MM.1S (cell line): ENCODE data around the gene TMEM229B.

Experiments
- DNase-seq: peaks from one replicate; pipeline ENCODE4 v3.0.0-alpha.2; 2015
- H2AFZ ChIP-seq: fragments of 300-600 bp; sonication (generic); 2 replicates; pipeline ENCODE4 v1.6.0; 2016; ENCODE audit warnings: antibody characterized with exemption, low read length
- H3F3A ChIP-seq: fragments of 300-600 bp; sonication (generic); 2 replicates; pipeline ENCODE4 v1.6.1; 2016; ENCODE audit warnings: mild to moderate bottlenecking, antibody characterized with exemption, low read length, moderate library complexity, mixed read lengths; ENCODE audit not compliant: insufficient read depth
- H3K27ac ChIP-seq: fragments of 300-600 bp; sonication (generic); 2 replicates; pipeline ENCODE4 v1.5.1; 2016; ENCODE audit warnings: mild to moderate bottlenecking, low read length
- H3K27me3 ChIP-seq: fragments of 300-600 bp; sonication (generic); replicated peaks from 2 replicates; pipeline ENCODE4 v1.6.0; 2016; ENCODE audit warnings: low read length; ENCODE audit not compliant: insufficient read depth
- H3K36me3 ChIP-seq: fragments of 300-600 bp; sonication (generic); replicated peaks from 2 replicates; pipeline ENCODE4 v1.6.1; 2016; ENCODE audit warnings: mild to moderate bottlenecking, low read length, mixed read lengths; ENCODE audit not compliant: insufficient read depth
- H3K4me1 ChIP-seq: fragments of 300-600 bp; sonication (generic); 2 replicates; pipeline ENCODE4 v1.6.1; 2016; ENCODE audit warnings: low read length, mixed read lengths
- H3K4me2 ChIP-seq: fragments of 300-600 bp; sonication (generic); 2 replicates; pipeline ENCODE4 v1.6.0; 2016; ENCODE audit warnings: low read depth, low read length
- H3K4me3 ChIP-seq: fragments of 300-600 bp; sonication (generic); 2 replicates; pipeline ENCODE4 v1.5.1; 2016; ENCODE audit warnings: low read length, mixed read lengths
- H3K79me2 ChIP-seq: fragments of 300-600 bp; sonication (generic); 2 replicates; pipeline ENCODE4 v1.6.1; 2016; ENCODE audit warnings: mixed run types, low read length, mixed read lengths
- H3K9ac ChIP-seq: fragments of 300-600 bp; sonication (generic); 2 replicates; pipeline ENCODE4 v1.6.1; 2016; ENCODE audit warnings: low read length, mixed read lengths
- H3K9me2 ChIP-seq: fragments of 300-600 bp; sonication (generic); replicated peaks from 2 replicates; pipeline ENCODE4 v1.6.1; 2016; ENCODE audit warnings: mild to moderate bottlenecking, low read length, mixed read lengths; ENCODE audit not compliant: insufficient read depth
- H3K9me3 ChIP-seq: fragments of 300-600 bp; sonication (generic); replicated peaks from 2 replicates; pipeline ENCODE4 v1.6.1; 2016; ENCODE audit warnings: mild to moderate bottlenecking, low read length, mixed read lengths; ENCODE audit not compliant: insufficient read depth
- H4K20me1 ChIP-seq: fragments of 300-600 bp; sonication (generic); 2 replicates; pipeline ENCODE4 v1.6.1; 2016; ENCODE audit warnings: mild to moderate bottlenecking, low read length, moderate library complexity, mixed read lengths; ENCODE audit not compliant: insufficient read depth
- EZH2 ChIP-seq: fragments of 300-600 bp; sonication (generic); optimal IDR thresholded peaks from 2 replicates; pipeline ENCODE3; 2017; ENCODE audit warnings: low read depth, mild to moderate bottlenecking, antibody characterized with exemption, low read length, mixed read lengths
- EZH2phosphoT487 ChIP-seq: fragments of 300-600 bp; sonication (generic); IDR thresholded peaks from 2 replicates; pipeline ENCODE4 v1.6.1; 2018; ENCODE audit warnings: antibody characterized with exemption, low read length
- TF ChIP-seq, protein P1 (sequence below): fragments of 300-600 bp; sonication (generic); IDR thresholded peaks from 2 replicates; pipeline ENCODE4 v1.5.1; 2016; ENCODE audit warnings: antibody characterized with exemption, low read length, mixed read lengths

Gene TMEM229B

DNA sequence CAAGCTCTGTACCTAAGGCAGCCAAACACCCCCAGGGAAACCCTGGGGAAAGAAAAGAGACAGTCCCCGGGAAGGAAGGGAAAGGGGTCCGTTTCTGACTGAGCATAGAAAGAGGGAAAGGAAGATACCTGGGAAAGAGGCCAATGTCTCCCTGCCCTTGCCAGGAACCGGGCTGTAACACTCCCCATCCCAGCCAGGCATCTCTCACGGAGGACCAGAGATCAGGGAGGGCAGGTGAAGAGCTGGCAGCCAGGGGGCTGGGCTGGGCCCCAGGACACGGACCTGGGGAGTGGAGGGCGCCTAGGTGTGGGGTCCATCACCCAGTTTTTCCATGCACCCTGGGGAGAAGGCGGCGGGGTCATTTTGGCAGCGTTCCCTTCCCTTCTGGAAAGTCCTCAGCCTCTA lies 25.7 kb upstream of the TMEM229B start:
- no peak overlapping the region for H2AFZ ChIP-seq
- H3K9me2 ChIP-seq = no peaks in the 10 kb centered on the region
- no peak overlapping the region for H3K4me2 ChIP-seq
- no peak for TF ChIP-seq EZH2phosphoT487
- TF ChIP-seq, protein P1, sequence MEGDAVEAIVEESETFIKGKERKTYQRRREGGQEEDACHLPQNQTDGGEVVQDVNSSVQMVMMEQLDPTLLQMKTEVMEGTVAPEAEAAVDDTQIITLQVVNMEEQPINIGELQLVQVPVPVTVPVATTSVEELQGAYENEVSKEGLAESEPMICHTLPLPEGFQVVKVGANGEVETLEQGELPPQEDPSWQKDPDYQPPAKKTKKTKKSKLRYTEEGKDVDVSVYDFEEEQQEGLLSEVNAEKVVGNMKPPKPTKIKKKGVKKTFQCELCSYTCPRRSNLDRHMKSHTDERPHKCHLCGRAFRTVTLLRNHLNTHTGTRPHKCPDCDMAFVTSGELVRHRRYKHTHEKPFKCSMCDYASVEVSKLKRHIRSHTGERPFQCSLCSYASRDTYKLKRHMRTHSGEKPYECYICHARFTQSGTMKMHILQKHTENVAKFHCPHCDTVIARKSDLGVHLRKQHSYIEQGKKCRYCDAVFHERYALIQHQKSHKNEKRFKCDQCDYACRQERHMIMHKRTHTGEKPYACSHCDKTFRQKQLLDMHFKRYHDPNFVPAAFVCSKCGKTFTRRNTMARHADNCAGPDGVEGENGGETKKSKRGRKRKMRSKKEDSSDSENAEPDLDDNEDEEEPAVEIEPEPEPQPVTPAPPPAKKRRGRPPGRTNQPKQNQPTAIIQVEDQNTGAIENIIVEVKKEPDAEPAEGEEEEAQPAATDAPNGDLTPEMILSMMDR = no peak
- no peak for TF ChIP-seq EZH2
- no peak overlapping the region; the same call in 1 of the 2 replicates for H3K4me3 ChIP-seq
- 0 out of 2 replicates have a peak, but pooled peaks cover 3% of the 10 kb centered on the region for H3F3A ChIP-seq
- H3K9ac ChIP-seq = no peak overlapping the region
- H4K20me1 ChIP-seq = no peaks in the 10 kb centered on the region
- H3K4me1 ChIP-seq = 0 out of 2 replicates have a peak, but pooled peaks cover 3% of the 10 kb centered on the region
- H3K79me2 ChIP-seq = no peaks in the 10 kb centered on the region
- DNase-seq = no peak
- no peaks in the 10 kb centered on the region for H3K36me3 ChIP-seq
- H3K27me3 ChIP-seq = no peaks in the 10 kb centered on the region
- no peak overlapping the region for H3K27ac ChIP-seq
- H3K9me3 ChIP-seq = no peaks in the 10 kb centered on the region

DNA sequence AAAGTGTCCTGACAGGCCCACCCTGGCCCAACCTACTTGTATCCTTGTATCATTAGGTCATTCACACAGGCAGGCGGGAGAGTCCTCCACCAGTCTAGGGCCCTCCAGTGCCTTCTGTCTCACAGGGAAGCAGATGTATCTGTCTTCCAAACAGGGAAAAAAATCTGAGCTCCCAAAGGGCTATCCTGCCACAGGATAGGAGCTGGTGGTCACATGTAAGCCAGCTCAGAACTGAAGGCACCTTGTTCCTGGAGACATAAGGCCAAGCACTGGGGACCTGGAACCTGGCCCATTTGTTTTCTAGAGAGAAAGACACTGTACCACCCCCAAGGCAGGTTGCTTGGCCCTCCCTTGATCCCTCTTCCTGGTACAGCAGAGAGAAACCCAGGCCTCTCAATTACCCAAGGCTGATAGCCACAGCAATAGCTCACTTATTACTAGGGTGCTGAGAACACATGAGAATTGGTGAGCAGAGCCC lies 25.1 kb upstream of the TMEM229B start:
- Histone ChIP-seq H3K4me3 (no peak overlapping the region), H3K9me3 (no peaks in the 10 kb centered on the region), H3K79me2 (no peaks in the 10 kb centered on the region), H3F3A (0 out of 2 replicates have a peak, but pooled peaks cover 3% of the 10 kb centered on the region), H4K20me1 (no peaks in the 10 kb centered on the region), H2AFZ (no peak overlapping the region), H3K9me2 (no peaks in the 10 kb centered on the region), H3K9ac (no peak overlapping the region), H3K4me2 (no peak overlapping the region), H3K27me3 (no peaks in the 10 kb centered on the region), H3K4me1 (0 out of 2 replicates have a peak, but pooled peaks cover 3% of the 10 kb centered on the region), H3K27ac (no peak overlapping the region), H3K36me3 (no peaks in the 10 kb centered on the region)
- no peak for DNase-seq
- no peak for TF ChIP-seq EZH2phosphoT487
- TF ChIP-seq EZH2 = no peak
- TF ChIP-seq, protein P1 = no peak

DNA sequence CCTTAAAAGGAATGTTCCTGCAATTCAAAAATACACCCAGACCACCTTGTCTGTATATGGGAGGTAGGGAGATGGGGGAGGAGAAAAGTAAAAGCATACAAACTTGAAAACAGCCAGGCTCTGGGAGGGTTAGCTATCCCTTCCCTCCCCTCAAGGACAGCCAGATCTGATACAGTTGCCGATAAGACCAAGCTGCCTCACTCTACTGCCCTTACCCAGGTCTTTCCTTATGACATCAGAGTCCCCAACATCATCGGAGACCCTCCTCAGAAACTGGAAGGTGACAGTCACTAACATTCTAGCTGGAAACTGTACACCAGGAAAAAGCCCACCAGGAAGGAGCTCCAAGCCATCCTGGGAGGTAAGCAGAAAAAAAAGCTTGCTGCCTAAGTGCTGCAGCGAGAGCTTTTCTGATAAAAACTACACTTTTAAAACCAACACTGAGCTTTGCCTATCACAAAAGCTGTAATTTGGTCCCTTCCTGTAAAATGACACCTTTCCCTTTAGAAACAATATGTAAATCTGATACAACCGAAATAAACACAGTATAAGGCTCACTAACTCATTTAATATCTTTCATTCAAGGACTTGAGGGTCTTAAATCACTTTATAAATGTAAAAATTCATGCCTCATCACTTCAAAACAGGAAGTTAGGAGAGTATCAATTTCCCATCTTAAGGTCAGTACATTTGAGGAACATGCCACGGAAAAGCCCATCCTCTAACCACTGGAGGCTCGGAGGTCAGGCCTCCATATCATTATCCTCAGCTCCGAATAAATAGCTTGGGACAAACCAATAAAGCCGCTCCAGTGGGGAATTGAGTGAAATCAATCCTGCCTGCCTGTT lies 24.2 kb upstream of the TMEM229B start:
- Histone ChIP-seq H3K27ac (no peak overlapping the region), H3K9me2 (no peaks in the 10 kb centered on the region), H3F3A (0 out of 2 replicates have a peak, but pooled peaks cover 3% of the 10 kb centered on the region), H3K36me3 (no peaks in the 10 kb centered on the region), H3K4me1 (0 out of 2 replicates have a peak, but pooled peaks cover 3% of the 10 kb centered on the region), H3K4me3 (no peak overlapping the region), H3K9ac (no peak overlapping the region), H3K9me3 (no peaks in the 10 kb centered on the region), H3K4me2 (no peak overlapping the region), H4K20me1 (no peaks in the 10 kb centered on the region), H2AFZ (no peak overlapping the region), H3K27me3 (no peaks in the 10 kb centered on the region), H3K79me2 (no peaks in the 10 kb centered on the region)
- TF ChIP-seq, protein P1 = no peak
- TF ChIP-seq EZH2 (no peak), EZH2phosphoT487 (no peak)
- DNase-seq = no peak
